Mesodermal cell (in vitro differentiated cells): ENCODE results near the gene SMIM1.

Source experiments
- H3K27ac ChIP-seq: 2 replicates; pipeline ENCODE4 v1.7.0; 2013; ENCODE audit warnings: mild to moderate bottlenecking, low read depth, low read length, moderate library complexity; ENCODE audit not compliant: severe bottlenecking
- H3K36me3 ChIP-seq: 2 replicates; pipeline ENCODE4 v1.7.1; 2013; ENCODE audit warnings: mild to moderate bottlenecking, low read length, moderate library complexity; ENCODE audit not compliant: control insufficient read depth, insufficient read depth
- H3K4me1 ChIP-seq: one replicate; pipeline ENCODE4 v1.7.1; 2013; ENCODE audit warnings: mild to moderate bottlenecking, low read length; ENCODE audit not compliant: insufficient read depth, control insufficient read depth, poor library complexity, severe bottlenecking
- H3K4me3 ChIP-seq: 2 replicates; pipeline ENCODE4 v1.7.0; 2013; ENCODE audit warnings: low read length, control low read depth, mild to moderate bottlenecking; ENCODE audit not compliant: insufficient read depth, poor library complexity, severe bottlenecking; ENCODE audit errors: extremely low read depth
- H3K9me3 ChIP-seq: 2 replicates; pipeline ENCODE4 v1.7.1; 2013; ENCODE audit warnings: mild to moderate bottlenecking, low read length, moderate library complexity; ENCODE audit not compliant: control insufficient read depth
- WGBS, 2 experiments: methylation state at CpG; one replicate each; pipeline ENCODE4 v1.1.5; 2013; ENCODE audit warnings: missing lambda C conversion rate in 2 of 2; ENCODE audit not compliant: insufficient coverage in 2 of 2; 5-methylcytosine and 5-hydroxymethylcytosine counted together

The SMIM1 gene

GRCh38 chr1:3817821-3818597 is 45.5 kb downstream of the SMIM1 start:
- no peaks in the 10 kb centered on the region for H3K9me3 ChIP-seq
- peaks cover 36% of the 10 kb centered on the region for H3K36me3 ChIP-seq
- no peak overlapping the region for H3K4me3 ChIP-seq
- 92 to 97% methylated on average over 27 to 28 of the region's 28 CpGs for WGBS, 2 experiments
- H3K4me1 ChIP-seq = no peaks in the 10 kb centered on the region
- no peak overlapping the region for H3K27ac ChIP-seq

GRCh38 chr1:3819771-3820200 is 47.2 kb downstream of the SMIM1 start:
- Histone ChIP-seq H3K9me3 (no peaks in the 10 kb centered on the region), H3K27ac (no peak overlapping the region), H3K4me1 (no peaks in the 10 kb centered on the region), H3K4me3 (no peak overlapping the region), H3K36me3 (peaks cover 32% of the 10 kb centered on the region)
- WGBS, 2 experiments = 80 to 90% methylated on average over 10 of the region's 10 CpGs

GRCh38 chr1:3820316-3820715 is 47.8 kb downstream of the SMIM1 start:
- H3K4me3 ChIP-seq = no peak overlapping the region
- WGBS, 2 experiments = 86 to 96% methylated on average over 5 to 6 of the region's 8 CpGs
- H3K9me3 ChIP-seq = no peaks in the 10 kb centered on the region
- no peak overlapping the region for H3K27ac ChIP-seq
- peaks cover 27% of the 10 kb centered on the region for H3K36me3 ChIP-seq
- H3K4me1 ChIP-seq = no peaks in the 10 kb centered on the region

- no peaks in the 10 kb centered on the region for H3K4me1 ChIP-seq
- H3K36me3 ChIP-seq = peaks cover 30% of the 10 kb centered on the region
- no peak overlapping the region for H3K27ac ChIP-seq
- H3K4me3 ChIP-seq = no peak overlapping the region
- no peaks in the 10 kb centered on the region for H3K9me3 ChIP-seq
- WGBS, 2 experiments = 81 to 94% methylated on average over 6 of the region's 6 CpGs
These were observed 48.5 kb downstream of the SMIM1 start for GRCh38 chr1:3821004-3821403.

GRCh38 chr1:3821447-3821846 is 48.9 kb downstream of the SMIM1 start:
- Histone ChIP-seq H3K9me3 (no peaks in the 10 kb centered on the region), H3K27ac (no peak overlapping the region), H3K4me1 (no peaks in the 10 kb centered on the region), H3K4me3 (no peak overlapping the region), H3K36me3 (peaks cover 30% of the 10 kb centered on the region)
- 92 to 93% methylated on average over 8 to 13 of the region's 13 CpGs for WGBS, 2 experiments

GRCh38 chr1:3821908-3822307 is 49.4 kb downstream of the SMIM1 start:
- H3K27ac ChIP-seq = no peak overlapping the region
- peaks cover 30% of the 10 kb centered on the region for H3K36me3 ChIP-seq
- H3K4me3 ChIP-seq = no peak overlapping the region
- H3K4me1 ChIP-seq = no peaks in the 10 kb centered on the region
- 91 to 92% methylated on average over 15 of the region's 15 CpGs for WGBS, 2 experiments
- no peaks in the 10 kb centered on the region for H3K9me3 ChIP-seq

GRCh38 chr1:3822421-3822820 is 49.9 kb downstream of the SMIM1 start:
- Histone ChIP-seq H3K9me3 (no peaks in the 10 kb centered on the region), H3K27ac (no peak overlapping the region), H3K4me3 (no peak overlapping the region), H3K4me1 (no peaks in the 10 kb centered on the region), H3K36me3 (peaks cover 30% of the 10 kb centered on the region)
- WGBS, 2 experiments = 89 to 91% methylated on average over 12 to 13 of the region's 16 CpGs

GRCh38 chr1:3824650-3825049 is 52.1 kb downstream of the SMIM1 start:
- no peak overlapping the region for H3K27ac ChIP-seq
- peaks cover 41% of the 10 kb centered on the region for H3K36me3 ChIP-seq
- no peaks in the 10 kb centered on the region for H3K4me1 ChIP-seq
- WGBS, 2 experiments = 80 to 100% methylated on average over 1 to 2 of the region's 8 CpGs
- H3K4me3 ChIP-seq = no peak overlapping the region
- H3K9me3 ChIP-seq = no peaks in the 10 kb centered on the region

GRCh38 chr1:3825356-3825755 is 52.8 kb downstream of the SMIM1 start:
- peaks cover 43% of the 10 kb centered on the region for H3K36me3 ChIP-seq
- no peaks in the 10 kb centered on the region for H3K4me1 ChIP-seq
- 92 to 94% methylated on average over 15 of the region's 15 CpGs for WGBS, 2 experiments
- H3K4me3 ChIP-seq = no peak overlapping the region
- H3K9me3 ChIP-seq = no peaks in the 10 kb centered on the region
- no peak overlapping the region for H3K27ac ChIP-seq
